Spleen (tissue), 7 donors: Measurements from ENCODE around the gene RHBDD1.

Source experiments
- POLR2AphosphoS5 ChIP-seq, 3 donors: sonication (generic); formaldehyde crosslinking; IDR thresholded peaks; one replicate each; pipeline ENCODE4 v1.5.1; 2017; ENCODE audit warnings: antibody characterized with exemption in 3 of 3
- TF ChIP-seq, protein P1 (sequence below), 11 experiments: fragments of 200-600 bp in 7 of 11; fragments of 450-650 bp in 4 of 11; sonication (generic) in 4 of 11; IDR thresholded peaks in 8 of 11; conservative IDR thresholded peaks in 3 of 11; 1 replicate in 7 of 11; 2 replicates in 4 of 11; pipeline versions ENCODE4 v1.4.0 to v1.8.0; 2016 to 2021; ENCODE audit warnings: antibody characterized with exemption in 11 of 11, inconsistent platforms in 4 of 11, mild to moderate bottlenecking in 1 of 11
- donor health status: DM: no; HTN: no; CAD: no; lungs with moderate emphysema.
- donor health status: DM: no; HTN: no; CAD: no.
- donor health status: DM: no; HTN: no; CAD: no.

DNA sequence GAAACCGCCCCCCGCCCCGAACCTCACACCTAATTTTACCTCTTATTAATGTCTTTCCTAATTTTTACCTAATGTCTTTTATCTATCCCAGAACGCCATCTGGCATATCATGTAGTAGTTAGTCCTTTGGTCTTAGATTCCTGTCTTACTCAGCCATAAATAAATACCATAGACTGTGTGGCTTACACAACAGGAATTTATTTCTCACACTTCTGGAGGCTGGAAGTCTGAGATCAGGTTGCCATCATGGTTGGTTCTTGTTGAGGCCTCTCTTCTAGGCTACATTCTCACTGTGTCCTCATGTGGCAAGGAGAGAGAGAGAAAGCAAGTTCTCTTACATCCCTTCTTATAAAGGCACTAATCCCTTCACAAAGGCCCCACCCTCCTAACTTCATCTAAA is 46.8 kb downstream of the RHBDD1 start:
- TF ChIP-seq, protein P1, sequence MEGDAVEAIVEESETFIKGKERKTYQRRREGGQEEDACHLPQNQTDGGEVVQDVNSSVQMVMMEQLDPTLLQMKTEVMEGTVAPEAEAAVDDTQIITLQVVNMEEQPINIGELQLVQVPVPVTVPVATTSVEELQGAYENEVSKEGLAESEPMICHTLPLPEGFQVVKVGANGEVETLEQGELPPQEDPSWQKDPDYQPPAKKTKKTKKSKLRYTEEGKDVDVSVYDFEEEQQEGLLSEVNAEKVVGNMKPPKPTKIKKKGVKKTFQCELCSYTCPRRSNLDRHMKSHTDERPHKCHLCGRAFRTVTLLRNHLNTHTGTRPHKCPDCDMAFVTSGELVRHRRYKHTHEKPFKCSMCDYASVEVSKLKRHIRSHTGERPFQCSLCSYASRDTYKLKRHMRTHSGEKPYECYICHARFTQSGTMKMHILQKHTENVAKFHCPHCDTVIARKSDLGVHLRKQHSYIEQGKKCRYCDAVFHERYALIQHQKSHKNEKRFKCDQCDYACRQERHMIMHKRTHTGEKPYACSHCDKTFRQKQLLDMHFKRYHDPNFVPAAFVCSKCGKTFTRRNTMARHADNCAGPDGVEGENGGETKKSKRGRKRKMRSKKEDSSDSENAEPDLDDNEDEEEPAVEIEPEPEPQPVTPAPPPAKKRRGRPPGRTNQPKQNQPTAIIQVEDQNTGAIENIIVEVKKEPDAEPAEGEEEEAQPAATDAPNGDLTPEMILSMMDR (IDR thresholded peaks at IDR 0.05 in 8 of 11, conservative IDR thresholded peaks at IDR 0.05 in 3 of 11): no peak
- no peak for TF ChIP-seq POLR2AphosphoS5 (IDR thresholded peaks at IDR 0.05)
